GM11168 (cell line): ENCODE measurements around the gene PRRX1.

Experiments
- in situ Hi-C: fragments of 300-500 bp; cut with MboI; formaldehyde crosslinking; loops from one replicate; pipeline ENCODE4 v1.12.0; 2022; ENCODE audit warnings: low sequenced_read_pairs; ENCODE audit not compliant: unreplicated experiment

Gene PRRX1

GRCh38 chr1:170664093-170664827 lies at the start of gene PRRX1:
Gene PRRX1, plus strand, starts transcription at chr1:170664131. Its CDS starts 88 bp downstream, at chr1:170664219.
- in situ Hi-C loops, result no loop called here

- in situ Hi-C loops, result no loop called here
Measured at GRCh38 chr1:170617591-170618330, 46.2 kb upstream of the PRRX1 start.

- in situ Hi-C loops, result no loop called here
Measured at GRCh38 chr1:170618421-170618820, 45.5 kb upstream of the PRRX1 start.

GRCh38 chr1:170619241-170620028 lies 44.5 kb upstream of the PRRX1 start:
- in situ Hi-C loops, result no loop called here

- in situ Hi-C loops, result no loop called here
Measured at GRCh38 chr1:170620164-170620563, 43.8 kb upstream of the PRRX1 start.

GRCh38 chr1:170623171-170623570 lies 40.8 kb upstream of the PRRX1 start:
- in situ Hi-C loops, result no loop called here

- in situ Hi-C loops, result no loop called here
Measured at GRCh38 chr1:170624146-170624545, 39.8 kb upstream of the PRRX1 start.

- in situ Hi-C loops, result no loop called here
Measured at GRCh38 chr1:170630977-170631376, 33.0 kb upstream of the PRRX1 start.

- in situ Hi-C loops, result no loop called here
Measured at GRCh38 chr1:170634293-170634692, 29.6 kb upstream of the PRRX1 start.

- in situ Hi-C loops, result no loop called here
Measured at GRCh38 chr1:170634824-170635410, 29.0 kb upstream of the PRRX1 start.

GRCh38 chr1:170640581-170640980 lies 23.4 kb upstream of the PRRX1 start:
- in situ Hi-C loops, result no loop called here

- in situ Hi-C loops, result no loop called here
Measured at GRCh38 chr1:170657275-170657853, 6.6 kb upstream of the PRRX1 start.

- in situ Hi-C loops, result no loop called here
Measured at GRCh38 chr1:170659399-170660035, 4.4 kb upstream of the PRRX1 start.

- in situ Hi-C loops, result no loop called here
Measured at GRCh38 chr1:170660281-170660713, 3.6 kb upstream of the PRRX1 start.

GRCh38 chr1:170660871-170661645 lies 2.9 kb upstream of the PRRX1 start:
- in situ Hi-C loops, result no loop called here

GRCh38 chr1:170661646-170662411 lies 2.1 kb upstream of the PRRX1 start:
- in situ Hi-C loops, result no loop called here

- in situ Hi-C loops, result no loop called here
Measured at GRCh38 chr1:170662561-170663403, 1.1 kb upstream of the PRRX1 start.
